ENCODE measurements around the gene LCE2A.
"Not testable (repeated sequence)": the region's sequence is repeated elsewhere in the genome, so short reads cannot be mapped to it uniquely, and the experiment has no call there.

Gene LCE2A, protein sequence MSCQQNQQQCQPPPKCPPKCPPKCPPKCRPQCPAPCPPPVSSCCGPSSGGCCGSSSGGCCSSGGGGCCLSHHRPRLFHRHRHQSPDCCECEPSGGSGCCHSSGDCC

DNA sequence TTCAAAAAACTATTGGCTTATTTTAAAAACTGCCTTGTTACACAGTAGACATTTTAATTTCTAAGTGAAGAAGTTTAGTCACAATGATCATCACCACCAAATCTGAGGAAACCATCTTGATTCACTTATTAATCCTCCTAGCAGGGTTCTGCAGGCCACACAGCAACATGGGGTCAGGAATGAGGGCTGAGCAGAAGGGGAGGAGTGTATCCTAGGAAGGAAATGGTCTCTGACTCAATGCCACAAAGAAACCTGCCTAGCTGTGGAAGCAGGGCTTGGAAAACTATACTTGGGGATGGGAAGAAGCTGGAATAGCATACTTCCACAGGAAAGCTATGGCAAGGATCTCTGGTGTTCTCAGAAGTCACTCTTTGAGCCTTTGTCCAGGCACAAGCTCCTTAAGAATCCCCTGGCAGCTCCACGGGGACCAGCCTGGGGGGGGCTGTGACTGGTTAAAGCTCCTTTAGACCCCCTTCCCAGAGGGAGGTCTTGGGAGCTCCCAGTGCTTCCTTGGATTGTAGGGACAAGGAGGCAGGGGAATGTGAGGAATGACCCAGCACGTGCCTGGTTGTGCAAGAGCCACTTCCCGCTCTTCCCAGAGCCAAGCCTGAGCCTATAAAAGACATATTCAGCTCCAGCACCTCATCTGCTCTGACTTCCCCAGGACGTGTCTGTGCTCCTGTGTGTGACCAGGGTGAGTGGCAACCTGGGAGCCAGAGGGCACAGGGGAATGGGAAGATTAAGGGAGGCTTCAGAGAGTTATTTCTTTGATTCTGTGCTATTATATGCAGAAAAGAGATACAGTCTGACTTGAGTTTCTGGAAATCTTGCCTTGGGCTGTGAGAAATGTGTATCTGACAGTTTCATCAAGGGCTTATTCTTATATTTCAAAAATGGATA, at the start of gene LCE2A:
LCE2A (plus strand) TSS at position 645 of the 900 bp plus-strand sequence. CDS start 557 bp downstream, outside the sequence.
- no peak for DNase-seq (ENCODE audit: low read depth in 2 of 2)

DNA sequence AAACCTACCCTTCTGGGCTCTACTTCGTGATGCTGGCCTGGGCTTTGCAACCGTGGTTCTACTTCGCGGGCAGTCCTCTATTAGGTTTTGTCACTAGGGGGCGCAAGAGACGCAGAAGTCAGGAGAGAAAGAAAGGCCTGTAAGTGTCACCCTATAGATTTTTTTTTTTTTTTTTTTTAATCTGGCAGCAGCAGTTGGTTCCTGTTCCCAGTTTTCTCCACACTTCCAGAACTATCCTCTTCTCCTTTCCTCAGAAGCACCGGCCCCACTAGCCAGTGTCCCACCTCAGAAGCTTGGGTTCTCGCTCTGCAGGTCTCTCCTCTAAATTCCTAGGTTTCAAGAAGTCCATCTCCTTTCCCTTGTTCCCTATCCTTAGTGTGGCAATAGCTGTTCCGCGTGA, 44.0 kb upstream of the LCE2A start:
- DNase-seq (ENCODE audit: low read depth in 2 of 2), result peak; percentile 3 to 58

DNA sequence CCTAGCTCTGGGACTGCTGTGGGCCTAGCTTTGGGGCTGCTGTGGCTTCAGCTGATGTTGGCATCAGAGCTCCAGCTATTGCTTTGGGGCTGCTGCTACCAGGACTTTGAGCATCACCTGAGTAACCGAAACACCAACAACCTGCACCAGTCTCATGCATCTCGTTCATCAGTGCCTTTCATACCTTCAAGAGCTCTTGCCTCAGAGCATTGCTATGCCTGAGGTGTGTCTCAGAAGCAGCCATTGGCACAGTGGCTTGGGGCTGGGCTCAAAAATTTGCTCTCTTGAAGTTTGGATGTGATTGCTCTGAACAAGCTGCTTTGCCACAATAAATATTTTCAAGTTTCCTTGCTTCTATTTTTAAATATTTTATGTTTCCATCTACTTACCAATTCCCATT, 41.7 kb upstream of the LCE2A start:
- no peak for DNase-seq (ENCODE audit: low read depth in 2 of 2)

DNA sequence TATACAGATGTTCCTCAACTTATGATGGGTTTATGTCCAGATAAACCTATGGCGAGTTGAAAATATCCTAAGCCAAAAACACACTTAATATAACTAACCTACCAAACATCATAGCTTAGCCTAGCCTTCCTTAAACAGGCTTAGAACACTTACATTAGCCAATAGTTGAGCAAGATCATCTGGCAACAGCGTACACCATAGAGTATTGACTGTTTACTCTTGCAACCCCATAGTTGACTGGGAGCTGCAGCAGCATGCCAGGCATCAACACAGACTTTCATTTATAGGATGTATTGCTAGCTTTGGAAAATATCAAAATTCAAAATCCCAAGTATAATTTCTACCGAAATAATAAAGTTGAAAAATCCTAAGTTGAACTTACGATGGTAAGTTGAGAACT, 40.5 kb upstream of the LCE2A start:
- no peak for DNase-seq (ENCODE audit: low read depth in 2 of 2)

DNA sequence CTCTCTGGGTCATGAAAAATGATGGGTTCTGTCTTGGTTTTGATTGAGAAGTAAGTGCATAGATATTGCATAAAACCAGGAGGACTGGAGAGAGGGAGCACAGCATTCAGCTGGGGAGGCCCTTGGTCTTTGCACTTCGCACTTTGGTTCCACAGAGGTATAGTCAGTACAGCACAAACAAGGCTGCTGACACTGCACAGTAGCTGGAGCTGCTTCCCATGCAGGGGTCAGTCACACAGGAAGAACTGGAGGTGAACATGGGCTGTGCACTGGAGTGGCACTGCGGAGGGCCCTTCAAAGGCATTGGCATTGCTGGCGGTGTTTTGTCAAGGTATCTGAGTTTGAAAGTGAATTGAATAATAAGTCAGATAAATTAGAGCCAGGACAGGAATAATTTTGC, 39.5 kb upstream of the LCE2A start:
- DNase-seq (ENCODE audit: low read depth in 2 of 2), result no peak

DNA sequence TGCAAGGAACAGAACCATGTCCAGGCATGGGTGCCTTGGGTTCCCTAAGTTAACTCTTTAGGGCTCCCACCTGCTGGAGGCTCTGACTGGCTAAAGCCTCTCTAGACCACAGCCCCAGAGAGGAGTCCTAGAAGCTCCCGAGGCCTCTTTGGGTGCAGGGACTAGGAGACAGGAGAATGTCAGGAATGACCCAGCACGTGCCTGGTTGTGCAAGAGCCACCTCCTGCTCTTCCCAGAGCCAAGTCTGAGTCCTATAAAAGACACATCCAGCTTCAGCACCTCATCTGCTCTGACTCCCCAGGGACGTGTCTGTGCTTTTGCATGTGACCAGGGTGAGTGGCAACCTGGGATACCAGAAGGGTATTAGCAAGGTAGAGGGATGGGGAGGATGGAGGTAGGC, 35.0 kb upstream of the LCE2A start, which contains the start of gene LCE2D:
LCE2D (plus strand) TSS at position 283 of the 400 bp plus-strand sequence. CDS start 726 bp downstream, outside the sequence.
- no peak for DNase-seq (ENCODE audit: low read depth in 2 of 2)

DNA sequence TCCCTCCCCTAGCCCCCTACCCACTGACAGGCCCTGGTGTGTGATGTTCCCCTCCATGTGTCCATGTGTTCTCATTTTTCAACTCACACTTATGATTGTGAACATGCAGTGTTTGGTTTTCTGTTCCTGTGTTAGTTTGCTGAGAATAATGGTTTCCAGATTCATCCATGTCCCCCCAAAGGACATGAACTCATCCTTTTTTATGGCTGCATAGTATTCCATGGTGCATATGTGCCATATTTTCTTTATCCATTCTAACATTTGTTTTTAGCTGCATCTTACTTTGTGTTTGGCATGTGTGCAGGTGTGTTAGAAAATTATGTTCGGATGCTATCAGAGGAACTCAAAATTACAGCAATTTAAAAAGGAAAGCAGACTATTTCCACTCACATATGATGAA, 32.0 kb upstream of the LCE2A start:
- not testable (repeated sequence) for DNase-seq (ENCODE audit: low read depth in 2 of 2)

DNA sequence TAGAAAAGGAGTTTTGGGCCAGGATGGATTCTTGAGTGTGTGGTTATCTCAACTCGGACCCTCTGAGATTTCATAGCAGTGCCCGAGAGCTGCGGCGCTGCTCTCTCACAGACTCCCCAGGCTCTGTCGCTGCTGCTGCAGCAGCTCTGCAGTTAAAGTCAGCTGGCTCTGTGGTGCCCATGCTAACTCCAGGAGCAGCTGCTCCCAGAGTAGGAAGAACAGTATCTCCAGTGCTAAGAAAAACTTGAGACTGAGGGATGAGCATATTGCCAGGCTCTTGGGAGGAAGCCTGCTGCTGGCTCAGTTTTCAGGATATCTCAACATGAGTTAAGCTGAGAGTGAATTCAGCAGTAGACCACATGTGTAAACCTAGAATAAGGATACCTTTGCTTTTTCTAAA, 30.5 kb upstream of the LCE2A start:
- no peak for DNase-seq (ENCODE audit: low read depth in 2 of 2)

DNA sequence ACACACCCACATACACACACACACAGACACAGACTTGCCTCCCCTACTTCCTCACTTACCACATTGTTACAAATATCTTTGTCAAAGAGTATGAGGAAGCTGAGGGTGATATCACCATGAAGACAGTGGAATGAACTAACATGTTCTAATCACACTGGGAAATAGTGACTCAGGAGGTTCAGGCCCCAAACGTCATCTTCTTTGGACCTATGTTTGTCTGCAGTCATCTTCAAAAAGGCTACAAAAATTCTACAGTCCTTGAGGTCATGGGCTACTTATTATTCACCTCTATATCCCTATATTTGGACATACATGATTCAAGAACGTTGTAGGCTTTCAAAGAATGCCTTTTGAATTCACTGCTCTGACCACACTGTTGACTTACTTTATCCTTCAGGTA, 25.1 kb upstream of the LCE2A start:
- no peak for DNase-seq (ENCODE audit: low read depth in 2 of 2)

DNA sequence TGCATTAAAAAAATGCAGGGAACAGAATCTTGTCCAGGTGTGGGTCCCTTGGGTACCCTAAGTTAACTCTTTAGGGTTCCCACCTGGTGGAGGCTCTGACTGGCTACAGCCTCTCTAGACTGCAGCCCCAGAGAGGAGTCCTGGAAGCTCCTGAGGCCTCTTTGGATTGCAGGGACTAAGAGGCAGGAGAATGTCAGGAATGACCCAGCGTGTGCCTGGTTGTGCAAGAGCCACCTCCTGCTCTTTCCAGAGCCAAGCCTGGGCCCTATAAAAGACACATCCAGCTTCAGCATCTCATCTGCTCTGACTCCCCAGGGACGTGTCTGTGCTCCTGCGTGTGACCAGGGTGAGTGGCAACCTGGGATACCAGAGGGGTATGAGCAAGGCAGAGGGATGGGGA, 23.2 kb upstream of the LCE2A start, which contains the start of gene LCE2C:
LCE2C (plus strand) TSS at position 297 of the 400 bp plus-strand sequence. CDS start 737 bp downstream, outside the sequence.
- not testable (repeated sequence) for DNase-seq (ENCODE audit: low read depth in 2 of 2)

DNA sequence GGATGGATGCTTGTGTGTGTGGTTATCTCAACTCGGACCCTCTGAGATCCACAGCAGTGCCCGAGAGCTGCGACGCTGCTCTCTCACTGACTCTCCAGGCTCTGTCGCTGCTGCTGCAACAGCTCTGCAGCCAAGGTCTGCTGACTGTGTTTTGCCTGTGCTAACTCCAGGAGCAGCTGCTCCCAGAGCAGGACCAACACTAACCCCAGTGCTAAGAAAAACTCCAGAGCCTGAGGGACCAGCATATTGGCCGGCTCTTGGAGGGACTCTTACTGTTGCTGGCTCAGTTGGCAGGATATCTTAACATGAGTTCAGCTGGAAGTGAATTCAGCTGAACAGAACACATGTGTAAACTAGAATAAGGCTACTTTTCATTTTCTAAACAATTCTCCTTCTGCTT, 18.7 kb upstream of the LCE2A start:
- DNase-seq (ENCODE audit: low read depth in 2 of 2), result no peak

DNA sequence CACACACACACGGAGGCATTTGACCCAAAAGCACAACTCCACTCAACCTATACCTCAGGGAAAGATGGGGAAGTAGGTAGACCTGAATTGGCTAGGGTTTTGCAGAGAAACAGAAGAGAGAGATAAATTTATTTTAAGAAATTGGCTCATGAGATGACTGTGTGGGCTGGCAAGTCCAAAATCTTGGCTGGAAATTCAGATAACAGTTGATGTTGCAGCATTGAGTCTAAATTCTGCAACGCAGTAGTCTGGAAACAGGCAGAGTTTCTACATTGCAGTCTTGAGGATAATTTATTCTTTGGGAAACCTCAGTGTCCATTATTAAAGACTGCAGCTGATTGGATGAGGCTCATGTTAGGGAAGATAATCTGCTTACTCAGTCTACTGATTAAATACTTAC, 16.5 kb upstream of the LCE2A start:
- DNase-seq (ENCODE audit: low read depth in 2 of 2), result no peak

DNA sequence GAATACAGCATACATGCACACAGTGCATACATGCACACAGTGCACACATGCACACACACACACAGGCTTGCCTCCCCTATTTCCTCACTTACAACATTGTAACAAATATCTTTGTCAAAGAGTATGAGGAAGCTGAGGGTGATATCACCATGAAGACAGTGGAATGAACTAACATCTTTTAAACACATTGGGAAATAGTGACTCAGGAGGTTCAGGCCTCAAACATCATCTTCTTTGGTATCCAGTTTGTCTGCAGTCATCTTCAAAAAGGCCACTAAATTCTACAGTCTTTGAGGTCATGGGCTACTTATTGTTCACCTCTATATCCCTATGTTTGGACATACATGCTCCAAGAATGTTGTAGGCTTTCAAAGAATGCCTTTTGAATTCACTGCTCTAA, 14.3 kb upstream of the LCE2A start:
- DNase-seq (ENCODE audit: low read depth in 2 of 2), result no peak

DNA sequence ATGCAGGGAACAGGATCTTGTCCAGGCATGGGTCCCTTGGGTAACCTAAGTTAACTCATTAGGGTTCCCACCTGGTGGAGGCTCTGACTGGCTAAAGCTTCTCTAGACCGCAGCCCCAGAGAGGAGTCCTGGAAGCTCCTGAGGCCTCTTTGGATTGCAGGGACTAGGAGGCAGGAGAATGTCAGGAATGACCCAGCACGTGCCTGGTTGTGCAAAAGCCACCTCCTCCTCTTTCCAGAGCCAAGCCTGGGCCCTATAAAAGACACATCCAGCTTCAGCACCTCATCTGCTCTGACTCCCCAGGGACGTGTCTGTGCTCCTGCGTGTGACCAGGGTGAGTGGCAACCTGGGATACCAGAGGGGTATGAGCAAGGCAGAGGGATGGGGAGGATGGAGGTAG, 12.3 kb upstream of the LCE2A start, which contains the start of gene LCE2B:
LCE2B (plus strand) TSS at position 301 of the 400 bp plus-strand sequence. CDS start 721 bp downstream, outside the sequence.
- not testable (repeated sequence) for DNase-seq (ENCODE audit: low read depth in 2 of 2)

DNA sequence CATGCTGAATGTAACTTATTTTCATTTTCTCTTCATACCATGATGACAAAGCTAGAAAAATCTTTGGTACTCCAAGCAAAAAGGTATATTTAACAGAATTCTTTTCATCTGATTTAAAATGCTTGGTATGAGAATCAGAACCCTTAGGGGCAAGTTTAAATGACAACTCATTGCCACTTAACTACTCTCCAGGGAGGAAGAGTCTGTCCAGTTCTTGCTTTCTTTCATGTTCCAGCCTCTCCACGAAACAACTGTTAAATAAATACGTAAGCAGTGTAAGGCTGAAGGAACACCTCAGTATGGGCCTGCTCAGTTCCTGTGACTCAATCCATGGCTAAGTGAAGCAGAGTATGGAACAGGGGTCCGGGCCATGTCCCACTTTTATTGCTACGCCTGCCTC, 1.6 kb downstream of the LCE2A start:
- no peak for DNase-seq (ENCODE audit: low read depth in 2 of 2)

DNA sequence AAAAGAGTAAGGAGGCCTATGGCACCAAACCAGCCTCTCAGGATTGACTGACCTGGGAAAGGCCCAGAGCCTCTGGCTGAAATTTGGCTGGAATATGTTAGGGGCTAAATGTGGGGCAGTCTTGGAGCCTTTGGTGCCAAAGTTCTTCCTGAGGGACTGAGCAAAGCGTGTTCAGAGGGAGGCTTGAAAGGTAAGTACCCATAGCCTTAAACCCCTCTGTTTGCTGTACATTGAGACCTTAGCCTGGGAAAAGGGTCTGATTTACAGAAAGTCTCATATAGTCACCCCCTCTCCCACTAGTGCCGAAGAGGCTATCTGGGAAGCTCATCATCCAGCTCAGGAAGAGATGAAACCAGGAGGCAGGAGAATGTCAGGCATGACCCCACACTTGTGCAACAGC, 9.7 kb downstream of the LCE2A start, which contains the start of gene LCE4A:
LCE4A (plus strand) TSS at position 301 of the 400 bp plus-strand sequence. CDS start 916 bp downstream, outside the sequence.
- no peak for DNase-seq (ENCODE audit: low read depth in 2 of 2)

DNA sequence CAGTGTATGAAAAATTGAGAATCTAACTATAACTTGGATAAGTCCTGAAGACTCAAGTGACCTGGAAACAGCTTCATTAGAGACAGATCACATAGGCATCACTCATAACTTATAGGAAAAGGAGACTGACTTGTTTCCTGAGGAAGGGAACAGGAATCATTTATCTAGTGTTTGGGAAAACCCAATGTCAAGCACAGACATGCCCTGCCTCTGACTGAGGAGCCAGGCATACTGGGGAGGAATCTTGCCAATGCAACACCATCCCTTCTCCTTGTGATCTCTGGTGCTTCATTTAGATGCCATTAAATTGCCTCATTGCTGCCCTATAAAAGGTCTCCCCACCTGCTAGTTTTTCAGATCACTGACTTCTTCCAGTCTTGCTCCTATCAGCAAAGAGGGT, 20.1 kb downstream of the LCE2A start:
- no peak for DNase-seq (ENCODE audit: low read depth in 2 of 2)

DNA sequence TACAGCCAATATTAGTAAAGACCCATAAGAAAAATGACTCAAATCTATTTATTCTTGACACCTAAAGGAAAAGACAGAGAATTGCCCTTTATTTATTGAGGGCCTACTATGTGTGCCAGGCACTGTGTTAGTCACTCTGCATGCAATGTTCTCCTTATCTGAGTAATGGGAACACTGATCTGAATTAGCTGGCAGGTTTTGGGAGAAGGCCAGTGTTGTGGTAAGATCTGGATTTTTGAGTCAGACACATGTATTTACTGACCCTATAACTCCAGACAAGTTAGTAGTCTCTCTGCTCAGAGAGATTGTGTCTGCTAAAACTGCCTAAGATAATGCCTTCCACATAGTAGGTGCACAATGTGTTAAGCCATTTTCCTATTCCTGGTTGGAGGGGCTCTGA, 27.1 kb downstream of the LCE2A start:
- DNase-seq (ENCODE audit: low read depth in 2 of 2), result no peak

DNA sequence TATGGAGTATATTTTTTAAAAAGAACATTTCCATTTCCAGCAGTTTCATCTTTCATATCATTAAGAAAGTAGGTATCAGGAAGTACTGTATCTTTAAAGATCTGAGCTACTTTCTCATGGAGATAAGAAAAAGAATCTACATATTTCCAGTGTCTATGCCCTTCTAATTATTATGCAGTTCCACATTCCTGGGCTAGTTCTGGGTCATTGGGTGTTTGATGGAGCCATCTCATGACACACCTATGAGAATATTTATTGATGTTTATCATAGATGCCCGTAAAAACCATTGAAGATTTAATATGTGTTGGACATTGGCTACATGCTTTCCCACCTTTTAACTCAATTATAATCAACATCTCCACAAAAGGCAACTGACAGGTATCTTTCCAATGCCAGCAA, 30.8 kb downstream of the LCE2A start:
- no peak for DNase-seq (ENCODE audit: low read depth in 2 of 2)

DNA sequence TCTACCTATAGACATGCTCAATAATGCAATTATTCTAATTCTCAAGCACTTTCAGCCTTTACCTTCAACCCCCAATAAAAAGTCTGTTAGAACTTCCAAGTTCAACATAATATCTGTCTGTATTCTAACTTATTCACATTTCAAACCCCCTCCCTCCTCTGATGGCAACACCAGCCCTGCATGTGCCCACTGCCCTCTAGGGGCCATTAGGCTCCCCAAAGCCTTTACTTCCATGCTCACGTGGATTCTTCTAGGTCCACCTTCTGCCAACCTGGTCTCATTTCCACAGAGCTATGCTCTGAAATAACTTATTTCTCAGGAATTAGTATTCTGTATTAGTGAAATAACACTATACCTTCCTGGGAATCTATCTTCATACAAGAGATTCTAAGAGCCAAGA, 37.5 kb downstream of the LCE2A start:
- DNase-seq (ENCODE audit: low read depth in 2 of 2), result no peak

DNA sequence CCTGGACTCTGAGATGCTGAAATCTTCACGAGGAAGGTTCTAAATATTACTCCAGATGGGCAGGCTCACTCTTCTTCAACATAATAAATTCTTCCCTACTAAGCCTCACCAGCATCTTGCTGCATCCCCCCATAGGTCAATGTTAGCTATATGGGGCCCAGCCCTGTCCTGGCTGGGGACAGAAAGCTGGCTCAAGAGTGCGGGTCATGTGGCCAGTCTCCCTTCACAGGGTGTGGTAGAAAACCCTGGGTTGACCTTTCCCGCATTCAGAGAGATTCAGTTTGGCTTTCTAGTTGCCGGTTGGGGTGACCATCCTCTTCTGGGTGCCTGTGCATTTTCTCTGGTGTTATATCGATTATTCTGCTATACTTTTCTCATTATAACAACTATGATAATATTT, 39.9 kb downstream of the LCE2A start:
- no peak for DNase-seq (ENCODE audit: low read depth in 2 of 2)

DNA sequence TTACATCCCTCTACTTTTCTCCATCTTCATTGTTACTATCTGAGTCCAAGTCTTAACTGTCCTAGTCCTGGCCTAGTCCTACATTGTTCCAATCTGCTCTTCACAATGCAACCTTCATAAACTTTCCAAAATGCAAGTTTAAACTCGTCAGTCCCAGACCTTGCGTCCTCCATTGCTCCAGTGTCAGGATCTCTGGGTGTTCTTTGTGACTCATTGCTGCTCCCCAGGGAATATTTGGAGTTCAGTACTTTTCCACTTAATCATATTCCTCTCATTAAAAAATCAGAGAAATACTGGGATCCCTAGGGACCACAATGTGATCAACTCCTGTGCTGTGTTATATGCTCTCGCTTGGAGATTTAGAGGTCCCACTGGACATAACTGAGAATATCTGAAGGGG, 41.7 kb downstream of the LCE2A start:
- no peak for DNase-seq (ENCODE audit: low read depth in 2 of 2)

DNA sequence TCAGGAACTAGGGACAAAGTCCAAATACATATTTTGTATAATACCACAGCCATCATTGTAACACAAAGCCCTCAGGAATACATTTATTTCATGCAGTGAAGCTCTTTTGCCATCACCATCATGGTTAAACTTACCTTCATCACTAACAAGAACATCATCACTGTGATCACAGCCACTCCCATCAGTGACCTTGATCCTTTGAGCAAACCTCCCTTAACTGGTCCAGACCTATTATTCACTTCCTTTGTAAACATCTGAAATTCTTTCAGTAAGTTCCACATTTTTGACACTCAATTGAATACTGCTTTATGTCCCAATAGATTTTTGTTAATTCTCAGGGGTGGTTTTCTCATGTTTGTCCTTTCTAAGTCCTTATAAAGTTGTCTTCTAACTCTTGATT, 43.5 kb downstream of the LCE2A start:
- DNase-seq (ENCODE audit: low read depth in 2 of 2), result no peak
